CD4-positive, alpha-beta T cell treated with Interleukin-15 for 1 hour (primary cell): ENCODE data around the gene CPXM2.

Source experiments
- DNase-seq: peaks from one replicate; pipeline ENCODE4 v3.0.0-alpha.2; 2020

Gene CPXM2

DNA sequence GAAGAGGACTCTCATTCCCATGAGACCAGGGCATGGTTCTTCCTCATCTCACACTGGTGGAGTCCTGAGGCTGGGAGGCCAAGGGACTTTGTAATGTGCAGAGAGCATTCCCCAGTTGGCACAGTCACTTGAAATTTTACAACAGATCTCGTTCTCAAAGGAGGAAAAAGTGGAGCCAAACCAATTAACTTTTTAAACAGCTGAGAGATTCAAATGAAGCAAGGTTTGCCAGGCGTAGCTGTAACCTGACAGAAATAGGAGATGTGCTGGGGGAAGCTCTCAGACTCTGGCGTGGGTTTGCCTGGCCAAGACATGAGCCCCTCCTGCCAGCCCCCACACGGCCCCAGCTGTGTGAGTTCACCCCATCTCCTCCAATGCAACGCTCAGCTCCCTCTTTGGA is 12.0 kb upstream of the CPXM2 start:
- DNase-seq = no peak

DNA sequence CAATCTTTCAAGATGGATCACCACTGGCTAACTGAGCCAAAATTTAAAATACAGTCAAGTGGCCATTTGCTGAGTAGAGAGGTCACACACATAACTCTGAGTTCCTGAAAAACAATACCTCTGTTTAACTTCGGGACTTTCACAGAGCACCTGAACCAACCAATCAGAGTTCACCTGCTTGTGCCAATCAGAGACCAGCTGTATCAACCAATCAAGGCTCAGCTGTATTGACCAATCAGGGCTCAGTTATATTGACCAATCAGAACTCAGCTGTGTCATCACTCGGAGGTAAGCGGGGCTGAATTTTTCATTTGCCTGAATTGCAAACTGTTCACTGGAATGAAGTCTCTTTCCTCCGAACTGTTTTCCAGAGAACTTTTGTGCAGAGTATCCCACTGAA is 10.0 kb upstream of the CPXM2 start:
- DNase-seq = no peak

DNA sequence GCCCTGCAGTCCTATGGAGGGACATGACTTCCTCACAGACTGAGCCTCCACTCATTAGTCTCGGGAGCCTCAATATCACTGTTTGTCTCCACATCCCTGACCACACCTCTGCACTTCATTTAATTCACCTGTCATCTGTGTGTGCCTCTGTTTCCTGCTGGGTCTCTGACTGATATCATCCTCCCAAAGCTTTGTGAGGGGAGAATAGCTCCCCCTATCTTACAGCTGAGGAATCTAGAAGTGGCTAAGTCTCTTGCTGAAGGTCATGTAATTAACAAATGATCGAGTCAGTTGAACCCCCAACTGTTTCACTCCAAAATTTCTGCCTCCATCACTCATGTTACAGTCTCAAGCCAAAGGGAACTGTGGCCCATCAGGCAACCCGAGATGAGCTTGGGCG is 5.5 kb upstream of the CPXM2 start:
- no peak for DNase-seq

DNA sequence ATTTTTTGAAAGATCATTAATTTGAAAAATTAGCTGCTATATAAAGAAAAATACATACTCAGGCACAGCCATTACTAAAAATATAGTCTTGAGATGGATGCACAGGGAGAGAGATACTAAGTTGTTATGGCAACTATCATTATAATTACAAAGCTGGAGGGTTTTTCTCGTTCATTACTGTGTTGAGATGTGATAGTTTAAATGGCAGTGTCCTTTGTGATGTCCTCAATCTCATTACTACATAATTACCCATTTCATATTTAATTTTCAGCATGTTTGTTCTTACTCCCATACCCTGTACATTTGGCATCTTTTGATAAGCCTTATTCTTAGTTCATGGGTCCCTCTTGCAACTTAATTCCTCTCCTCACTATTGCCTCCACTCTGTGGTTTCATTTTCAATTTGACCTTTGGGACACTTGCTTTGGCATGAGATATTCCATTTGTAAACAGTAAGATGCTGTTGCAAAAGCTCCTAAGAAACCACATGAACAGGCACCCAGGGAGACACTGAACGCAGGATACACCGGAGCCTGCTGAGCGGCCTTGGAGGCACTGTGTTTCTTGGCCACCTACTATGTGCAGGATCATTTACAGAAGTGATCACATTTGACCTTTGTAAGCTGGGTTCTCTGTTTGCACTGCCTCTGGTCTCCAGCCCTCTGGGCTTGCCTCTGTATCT is 4.8 kb upstream of the CPXM2 start:
- no peak for DNase-seq

DNA sequence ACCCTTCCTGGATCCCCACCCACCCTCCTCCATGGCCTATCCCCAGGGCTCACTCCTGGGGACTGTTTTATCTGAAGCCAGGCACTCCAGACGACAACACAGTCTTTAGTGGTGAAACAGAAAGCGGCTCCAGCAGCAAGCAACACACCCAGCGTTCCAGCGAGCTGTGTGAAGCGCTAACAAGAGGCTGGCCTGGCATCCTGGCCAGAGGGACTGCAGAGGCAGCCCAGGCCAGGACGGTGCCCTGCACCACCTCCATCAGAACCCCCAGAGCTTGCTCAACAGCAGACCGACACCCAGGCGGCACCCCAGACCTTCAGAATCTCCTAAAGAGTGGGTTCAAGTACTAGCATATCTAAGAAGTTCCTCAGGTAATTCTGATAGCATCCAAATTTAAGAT is 2.0 kb upstream of the CPXM2 start:
- DNase-seq = no peak

DNA sequence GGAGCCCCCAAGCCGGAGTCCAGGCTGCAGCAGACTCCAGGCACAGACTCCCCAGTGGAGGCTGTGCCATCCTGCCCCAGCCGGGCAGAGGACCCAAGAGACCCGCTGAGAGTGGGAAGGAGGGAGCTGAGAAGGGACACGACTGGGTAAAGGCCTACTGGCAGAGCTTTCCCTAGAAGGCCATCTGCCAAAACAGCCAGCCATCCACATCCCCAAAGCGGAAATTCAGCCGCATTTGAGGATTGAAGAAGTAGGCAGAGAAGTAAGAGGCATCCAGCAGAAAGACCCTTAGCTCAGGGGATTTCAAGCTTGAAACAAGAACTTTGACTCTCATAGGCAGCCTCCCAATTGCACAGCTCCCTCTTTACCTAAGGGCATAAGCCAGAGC is 857 bp downstream of the CPXM2 start:
- no peak for DNase-seq

DNA sequence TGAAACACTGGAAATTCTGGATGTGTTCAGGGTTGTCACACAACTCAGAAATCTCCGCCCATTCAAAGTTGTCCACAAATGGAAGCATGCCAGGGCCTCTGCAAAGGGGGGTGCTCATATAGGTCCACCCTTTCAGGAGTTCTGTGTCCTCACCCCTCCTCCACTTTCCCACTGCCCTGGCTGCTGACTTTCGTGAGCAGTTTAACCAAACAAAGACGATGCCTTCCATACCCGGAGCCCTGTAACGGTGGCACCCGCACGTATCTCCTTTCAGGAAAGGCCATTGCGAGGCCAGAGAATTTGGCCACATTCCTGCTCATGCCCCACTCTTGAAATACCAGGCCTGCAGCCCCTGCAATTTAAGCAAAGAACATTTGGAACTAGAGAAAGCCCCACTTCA is 1.4 kb downstream of the CPXM2 start:
- no peak for DNase-seq

DNA sequence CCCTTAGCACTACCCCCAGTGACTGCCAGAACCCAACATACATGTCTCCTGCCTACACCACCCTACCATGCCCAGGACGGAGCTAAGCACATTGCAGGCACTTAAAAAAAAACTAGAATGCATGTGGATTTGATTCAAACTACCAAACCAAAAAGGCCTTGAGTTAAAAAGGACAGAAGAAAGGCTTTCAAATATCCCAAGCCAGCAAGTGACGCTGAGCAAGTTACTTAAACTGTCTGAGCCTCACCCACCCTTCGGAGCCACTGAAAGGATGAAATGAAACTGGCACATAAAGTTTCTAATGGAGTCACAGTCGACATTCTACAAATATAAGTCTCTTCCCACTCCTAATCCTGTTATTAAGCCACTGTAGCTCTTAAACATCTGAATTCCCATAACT is 1.8 kb downstream of the CPXM2 start:
- DNase-seq = no peak

DNA sequence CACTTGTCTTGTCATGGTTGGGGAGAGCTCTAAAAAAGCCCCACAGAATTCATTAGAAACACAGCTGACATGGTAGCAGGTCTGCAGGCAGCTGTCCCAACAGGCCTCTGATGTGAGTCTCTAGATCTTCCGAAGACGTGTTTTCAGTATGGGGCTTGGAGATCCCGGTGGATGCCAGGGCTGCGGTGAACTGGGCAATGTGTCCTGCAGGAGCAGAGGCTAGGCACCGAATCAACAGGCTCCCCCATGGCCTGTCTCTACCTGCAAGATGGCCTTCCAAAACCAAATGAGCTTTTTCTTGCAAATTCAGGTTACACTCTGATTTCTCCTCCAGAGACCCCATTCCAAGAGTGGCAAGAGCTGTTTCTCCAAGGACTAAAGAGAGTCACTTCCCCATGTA is 2.9 kb downstream of the CPXM2 start:
- no peak for DNase-seq

DNA sequence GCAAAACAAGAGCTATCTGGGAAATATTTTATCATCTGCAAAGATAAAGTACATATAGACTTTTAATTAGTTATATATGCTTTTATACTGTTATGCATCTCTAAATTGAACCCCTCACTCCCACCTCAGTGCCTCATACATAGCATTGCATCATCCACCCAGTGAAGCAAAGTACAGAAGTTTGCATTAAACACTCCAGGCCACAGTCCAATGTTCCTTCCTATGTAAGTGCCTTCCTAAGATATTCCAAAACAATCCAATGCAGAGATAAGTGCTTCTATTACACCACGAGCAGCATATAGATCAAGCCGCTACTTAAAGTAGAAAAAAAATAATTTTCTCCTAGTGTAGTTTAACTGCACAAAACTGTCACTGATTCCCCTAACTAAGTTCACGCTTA is 3.4 kb downstream of the CPXM2 start:
- DNase-seq = no peak

DNA sequence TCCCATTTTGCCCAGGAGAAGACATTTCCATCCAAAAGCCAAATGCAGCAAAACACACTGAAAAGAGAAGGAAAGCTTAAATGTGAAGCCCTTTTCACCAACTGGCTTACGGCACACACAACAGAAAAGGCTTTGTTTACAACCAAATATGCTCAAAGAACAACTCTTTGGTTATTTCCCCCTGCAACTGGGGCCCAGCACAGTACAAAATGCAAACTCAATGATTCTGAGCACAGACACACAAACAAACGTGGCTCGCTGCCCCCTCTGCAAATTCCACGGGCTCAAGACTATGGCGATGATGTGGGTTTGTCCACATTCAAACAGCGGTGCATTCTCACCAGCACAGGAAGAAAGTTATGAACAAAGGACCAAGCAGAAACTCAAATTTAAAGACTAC is 5.3 kb downstream of the CPXM2 start:
- no peak for DNase-seq

DNA sequence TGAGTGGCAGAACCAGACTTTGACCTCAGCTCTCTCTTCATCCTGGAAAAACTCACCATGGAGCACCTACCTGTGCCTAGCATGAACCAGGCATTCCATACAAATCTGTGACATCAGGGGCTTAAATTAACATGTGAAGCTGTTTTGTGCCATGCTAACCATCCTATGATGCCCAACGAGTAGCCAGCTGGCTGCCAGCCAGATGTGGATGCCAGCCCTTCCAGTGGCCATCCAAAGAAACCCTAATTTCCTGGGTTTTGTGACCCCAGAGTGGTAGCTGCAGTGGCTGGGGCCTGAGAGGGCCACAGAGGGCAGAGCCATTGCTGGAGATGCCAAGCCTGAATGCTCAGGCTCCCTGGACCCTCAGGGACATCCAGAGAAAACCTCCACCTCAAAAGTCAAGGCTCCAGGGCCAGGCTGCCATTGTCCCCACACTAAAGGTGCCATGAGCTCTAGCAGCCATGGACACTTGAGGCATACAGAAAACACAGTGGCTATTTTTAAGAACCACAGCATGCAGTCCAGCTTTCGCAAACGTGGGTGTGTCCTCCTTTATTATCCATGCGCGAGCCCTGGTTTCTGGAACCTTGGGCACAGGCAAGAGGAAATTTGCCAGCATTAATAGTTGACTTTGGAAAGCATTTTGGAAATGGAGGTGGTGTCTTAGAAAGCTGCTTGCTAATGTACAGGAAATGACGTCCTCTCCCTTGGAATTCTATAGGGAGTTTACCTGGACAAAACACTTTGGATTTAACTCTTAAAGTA is 6.0 kb downstream of the CPXM2 start:
- DNase-seq = no peak

DNA sequence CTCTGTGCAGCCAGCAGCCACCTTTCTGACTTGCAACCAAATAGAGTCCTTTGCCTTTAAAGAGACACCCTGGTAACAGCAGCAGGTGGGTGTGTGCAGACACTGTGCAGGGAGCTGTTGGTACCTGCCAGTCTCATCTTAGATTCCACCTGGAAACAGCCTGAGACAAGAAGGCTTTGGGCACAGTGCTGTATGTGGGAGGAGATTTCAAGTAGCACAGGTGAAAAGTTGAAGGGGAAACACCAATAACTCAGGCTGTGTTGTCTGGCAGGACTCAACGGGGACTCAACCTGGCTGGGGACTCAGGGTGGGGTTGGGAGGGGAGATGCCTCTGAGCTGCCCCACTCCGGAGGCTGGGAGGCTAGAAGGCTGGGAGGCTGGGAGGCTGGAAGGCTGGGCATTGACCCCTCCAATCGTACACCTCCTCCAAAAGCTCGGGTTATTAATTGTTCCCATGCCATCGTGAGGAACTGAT is 6.7 kb downstream of the CPXM2 start:
- DNase-seq = no peak

DNA sequence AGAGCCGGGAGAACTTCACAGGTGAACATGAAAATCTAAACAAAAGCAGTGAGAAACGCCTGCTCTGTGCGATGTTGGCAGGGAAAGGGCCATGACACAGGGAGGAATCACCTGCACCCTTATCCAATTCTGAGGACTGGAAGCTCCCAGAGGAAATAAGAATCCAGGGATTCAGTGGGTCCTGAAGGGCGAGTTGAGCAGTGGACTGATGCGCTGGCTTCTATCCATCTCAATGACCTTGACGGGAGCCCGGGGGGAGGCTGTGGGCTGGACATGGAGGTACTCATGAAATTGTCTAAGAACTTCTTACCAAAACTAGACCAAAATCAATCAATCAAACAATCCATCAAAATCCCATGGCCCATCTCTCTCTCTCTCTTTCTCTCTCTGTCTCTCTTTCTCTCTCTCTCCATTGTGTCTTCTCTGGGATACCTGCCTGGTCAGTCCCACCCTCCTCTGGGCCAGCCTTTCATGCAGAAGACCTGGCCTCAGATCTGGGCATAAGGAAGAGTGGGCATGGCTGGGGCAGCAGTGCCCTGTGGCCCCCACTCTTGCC is 7.2 kb downstream of the CPXM2 start:
- no peak for DNase-seq

DNA sequence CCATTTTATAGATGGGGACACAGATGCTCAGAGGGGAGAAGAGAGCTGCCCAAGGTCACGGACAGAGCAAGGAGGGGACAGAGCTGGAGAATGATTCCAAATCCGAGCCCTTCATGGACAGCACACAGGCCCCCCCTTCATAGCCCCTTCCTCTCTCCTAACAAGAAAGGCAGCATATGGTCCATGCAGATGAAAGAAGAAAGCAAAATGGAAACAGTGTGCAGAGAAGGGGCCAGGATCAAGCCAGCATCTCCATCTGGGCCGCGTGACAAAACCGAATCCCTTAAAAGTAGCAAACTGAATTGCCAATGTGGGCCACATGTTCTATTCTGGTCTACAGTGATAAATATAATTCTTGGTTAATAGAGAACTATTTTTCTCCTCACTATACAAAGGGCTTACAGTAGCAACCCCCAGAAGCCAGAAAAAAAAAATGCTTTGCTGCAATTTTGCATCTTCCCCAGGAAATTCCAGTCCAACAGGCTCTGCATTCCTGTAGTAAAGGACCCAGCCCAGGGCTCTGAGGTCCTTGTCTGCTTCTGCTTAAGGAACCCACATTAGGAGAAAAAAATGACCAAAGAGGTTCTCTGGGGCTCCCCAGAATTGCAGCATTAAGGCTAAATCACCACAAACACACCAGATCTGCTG is 7.8 kb downstream of the CPXM2 start:
- DNase-seq = no peak

DNA sequence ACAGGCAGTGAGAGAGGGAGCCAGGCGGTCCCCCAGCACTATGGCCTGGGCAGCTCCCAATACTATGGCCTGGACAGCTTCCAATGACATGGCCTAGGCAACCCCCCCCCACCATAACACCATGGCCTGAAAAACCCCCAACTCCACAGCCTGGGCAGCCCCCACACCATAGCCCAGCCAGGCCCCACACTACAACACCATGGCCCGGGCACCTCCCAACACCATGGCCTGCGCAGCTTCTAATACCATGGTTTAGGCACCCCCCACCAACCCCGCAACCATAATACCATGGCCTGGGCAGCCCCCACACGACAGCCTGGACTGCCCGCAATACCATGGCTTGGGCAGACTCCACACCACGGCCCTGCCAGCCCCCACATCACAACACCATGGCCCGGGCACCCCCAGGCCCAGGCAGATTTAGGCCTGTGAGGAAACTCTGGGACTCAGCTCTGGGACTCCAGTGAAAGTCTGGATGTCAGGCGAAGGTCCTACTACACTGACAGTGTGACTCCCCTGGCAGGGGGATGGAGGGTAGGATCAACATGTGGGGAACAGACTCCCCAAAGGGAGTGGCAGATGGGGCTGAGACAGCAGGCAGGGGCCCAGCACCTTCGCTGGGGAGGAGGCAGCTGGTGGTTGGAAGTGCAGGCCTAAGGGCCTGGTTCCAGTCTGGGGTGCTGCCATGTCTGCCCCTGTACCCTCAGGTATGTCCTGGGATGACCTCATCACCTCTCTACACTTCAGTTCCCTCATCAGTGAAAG is 8.7 kb downstream of the CPXM2 start:
- no peak for DNase-seq

DNA sequence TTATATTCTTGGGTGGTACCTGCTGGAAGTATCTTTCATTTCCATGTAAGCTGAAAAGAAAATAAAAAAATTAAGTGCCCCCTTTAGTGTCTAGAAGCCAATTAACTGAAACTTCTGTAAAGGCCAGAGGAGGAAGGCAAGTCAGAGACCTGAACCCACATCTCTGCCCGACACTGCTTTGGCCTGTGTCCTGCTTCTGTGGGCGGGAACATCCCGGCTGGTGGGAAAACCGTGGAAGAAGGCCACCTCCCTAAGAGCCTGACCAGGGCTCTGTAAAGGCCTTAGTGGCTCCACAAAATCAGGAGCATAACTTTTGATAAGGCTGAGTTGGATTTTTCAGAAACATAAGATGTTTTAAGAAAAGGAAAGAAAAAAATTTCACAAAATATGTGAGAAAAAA is 9.4 kb downstream of the CPXM2 start:
- no peak for DNase-seq

DNA sequence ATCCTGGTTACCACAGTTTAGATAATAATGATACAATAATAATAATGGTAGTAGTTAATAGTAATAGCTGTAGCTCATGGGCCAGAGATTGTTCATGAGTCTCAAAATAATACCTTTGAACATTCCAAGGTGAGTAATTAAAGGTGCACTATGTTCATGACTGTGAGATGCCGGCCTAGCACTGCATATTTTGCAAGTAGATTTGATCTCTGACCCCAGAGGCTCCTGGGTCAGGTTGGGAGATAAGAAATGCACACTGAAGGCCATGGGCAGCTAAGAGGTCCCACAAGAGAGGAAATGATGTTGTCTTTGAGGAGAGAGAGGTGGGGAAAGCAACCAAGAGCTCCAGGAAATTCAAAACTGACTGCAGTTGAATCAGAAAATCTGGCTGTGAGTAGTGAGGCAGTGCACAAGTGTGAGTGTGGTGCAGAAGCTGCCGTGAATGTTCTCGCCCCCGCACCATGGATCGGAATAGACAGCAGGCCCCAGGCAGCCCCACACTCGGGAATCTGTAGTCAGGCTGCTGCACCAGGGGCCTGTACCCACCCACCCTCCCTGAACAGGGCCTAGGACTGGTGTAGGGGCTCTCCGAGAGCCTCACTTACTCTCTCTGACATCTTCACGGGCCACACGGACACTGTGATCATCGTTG is 11.9 kb downstream of the CPXM2 start:
- DNase-seq = no peak

DNA sequence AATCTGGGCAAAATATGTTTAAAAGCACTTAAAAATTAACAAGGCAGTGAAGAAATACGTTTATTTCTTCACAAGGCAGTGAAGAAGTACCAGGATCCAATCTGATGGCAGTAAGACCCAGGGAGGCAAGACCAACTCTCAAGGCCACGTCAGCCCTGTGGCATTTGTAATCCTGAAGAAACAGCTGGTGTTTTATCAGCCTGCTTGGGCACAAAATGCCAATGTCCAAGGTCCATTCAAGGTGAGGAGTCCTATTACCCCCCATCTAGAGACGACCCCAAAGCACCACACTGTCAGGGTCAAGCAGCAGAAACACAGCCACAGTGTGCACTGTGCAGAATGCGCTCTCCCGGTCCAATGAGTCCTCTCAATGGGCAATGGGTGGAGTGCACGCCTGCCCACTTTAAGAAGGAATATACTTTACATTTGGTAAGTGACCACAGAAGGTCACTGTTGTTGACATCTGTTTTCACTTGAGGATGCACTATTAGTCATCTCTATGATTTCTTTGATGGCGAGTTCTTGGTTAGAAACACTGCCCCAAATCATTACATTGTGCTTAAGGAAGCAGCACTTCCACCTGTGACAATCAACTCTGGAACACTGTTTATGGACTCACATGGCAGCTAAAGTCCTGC is 12.8 kb downstream of the CPXM2 start:
- DNase-seq = no peak

DNA sequence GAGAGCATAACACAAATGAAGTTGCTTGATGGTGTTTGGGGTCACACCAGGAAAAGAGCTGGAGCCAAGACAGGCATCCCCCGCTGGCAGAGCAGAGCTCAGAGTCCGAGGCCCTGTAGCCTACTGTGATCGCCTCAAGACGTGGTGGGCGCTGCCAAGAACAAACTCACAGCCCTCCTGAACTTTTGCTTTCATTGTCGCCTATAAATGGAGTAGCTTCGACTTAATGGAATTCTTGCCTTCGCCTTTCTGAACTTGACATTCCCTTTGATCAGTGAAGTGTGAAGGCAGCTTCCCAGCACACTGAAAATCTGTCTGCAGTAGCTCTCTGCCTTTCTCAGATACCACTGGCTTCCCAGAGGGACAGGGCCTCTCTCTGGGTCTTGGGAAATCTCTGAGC is 21.3 kb downstream of the CPXM2 start:
- no peak for DNase-seq

DNA sequence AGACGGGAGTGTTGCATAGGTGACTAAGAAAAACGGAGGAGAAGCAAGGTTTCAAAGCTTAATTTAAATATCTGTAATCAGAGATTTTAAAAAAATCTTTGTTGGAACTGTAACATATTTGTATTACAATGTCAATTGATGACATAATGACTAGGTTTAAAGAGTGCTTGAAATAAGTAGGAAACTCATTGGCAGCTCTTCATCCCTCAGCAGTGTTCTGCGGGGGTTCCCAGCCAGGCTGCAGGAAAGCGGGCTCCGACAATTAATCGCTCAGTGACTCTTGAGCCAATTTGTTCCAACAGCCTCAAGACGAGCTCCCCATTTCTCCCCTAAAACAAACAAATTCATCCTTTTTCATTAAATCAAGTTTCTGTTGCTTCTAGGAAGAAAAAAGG is 22.6 kb downstream of the CPXM2 start:
- DNase-seq = no peak
